HEK293T (cell line): Measurements from ENCODE around the gene ALK.

Source experiments
- CTCF ChIA-PET: fragments of 350-600 bp; formaldehyde crosslinking; extraction: SDS; loops from one replicate; lab custom pipeline; 2021; ENCODE audit warnings: antibody characterized with exemption, inconsistent platforms; lab: Yijun Ruan, JAX
- POLR2A ChIA-PET: fragments of 350-600 bp; formaldehyde crosslinking; extraction: SDS; loops from one replicate; lab custom pipeline; 2020; ENCODE audit warnings: antibody characterized with exemption, inconsistent platforms; lab: Yijun Ruan, JAX
- DNase-seq: peaks from one replicate; pipeline ENCODE4 v3.0.0; 2012; ENCODE audit warnings: mixed read lengths; ENCODE audit errors: extremely low spot score
- ARNT ChIP-seq: fragments of 450-650 bp; IDR thresholded peaks from 2 replicates; pipeline ENCODE4 v1.6.1; 2017; ENCODE audit warnings: mild to moderate bottlenecking
- BHLHE40 ChIP-seq: fragments of 450-650 bp; IDR thresholded peaks from 2 replicates; pipeline ENCODE4 v1.6.1; 2016; ENCODE audit warnings: mild to moderate bottlenecking, moderate library complexity, borderline replicate concordance
- CTBP1 ChIP-seq: fragments of 450-650 bp; IDR thresholded peaks from 2 replicates; pipeline ENCODE4 v1.6.1; 2016; ENCODE audit warnings: borderline replicate concordance
- ELF4 ChIP-seq: fragments of 450-650 bp; IDR thresholded peaks from 2 replicates; pipeline ENCODE4 v1.6.1; 2017; ENCODE audit warnings: antibody characterized with exemption
- FOXA1 ChIP-seq: fragments of 450-650 bp; IDR thresholded peaks from 2 replicates; pipeline ENCODE4 v1.6.1; 2016; ENCODE audit warnings: mild to moderate bottlenecking
- FOXK2 ChIP-seq: fragments of 450-650 bp; IDR thresholded peaks from 2 replicates; pipeline ENCODE4 v1.6.1; 2016; ENCODE audit warnings: mild to moderate bottlenecking
- FOXM1 ChIP-seq: fragments of 450-650 bp; IDR thresholded peaks from 2 replicates; pipeline ENCODE4 v1.6.1; 2017; ENCODE audit warnings: mild to moderate bottlenecking, borderline replicate concordance
- HDGF ChIP-seq: fragments of 450-650 bp; IDR thresholded peaks from 2 replicates; pipeline ENCODE4 v1.6.1; 2017; ENCODE audit warnings: antibody characterized with exemption, borderline replicate concordance
- L3MBTL2 ChIP-seq: fragments of 450-650 bp; conservative IDR thresholded peaks from 2 replicates; pipeline ENCODE4 v1.6.1; 2016; ENCODE audit warnings: mild to moderate bottlenecking
- LEF1 ChIP-seq: fragments of 450-650 bp; IDR thresholded peaks from 2 replicates; pipeline ENCODE4 v1.6.1; 2017; ENCODE audit warnings: mild to moderate bottlenecking, borderline replicate concordance
- NFRKB ChIP-seq: fragments of 450-650 bp; IDR thresholded peaks from 2 replicates; pipeline ENCODE4 v1.6.1; 2016; ENCODE audit warnings: mild to moderate bottlenecking, moderate library complexity
- PKNOX1 ChIP-seq: fragments of 450-650 bp; IDR thresholded peaks from 2 replicates; pipeline ENCODE4 v1.6.1; 2016
- SP1 ChIP-seq: fragments of 450-650 bp; IDR thresholded peaks from 2 replicates; pipeline ENCODE4 v1.6.1; 2017
- SUZ12 ChIP-seq: fragments of 450-650 bp; IDR thresholded peaks from 2 replicates; pipeline ENCODE4 v1.6.1; 2016; ENCODE audit warnings: mild to moderate bottlenecking
- TARDBP ChIP-seq: fragments of 450-650 bp; IDR thresholded peaks from 2 replicates; pipeline ENCODE4 v1.6.1; 2016
- ZNF384 ChIP-seq: fragments of 450-650 bp; IDR thresholded peaks from 2 replicates; pipeline ENCODE4 v1.6.1; 2016

The ALK gene

GRCh38 chr2:29598978-29599377, 322.4 kb downstream of the ALK start:
- POLR2A ChIA-PET: no interaction called here
- TF ChIP-seq LEF1 (no peak), SUZ12 (no peak), ZNF384 (no peak), L3MBTL2 (no peak), CTBP1 (no peak), BHLHE40 (no peak)
- no peak for DNase-seq
- CTCF ChIA-PET: no interaction called here

- ChIA-PET POLR2A (no interaction called here), CTCF (no interaction called here)
- DNase-seq: no peak
- no peak for TF ChIP-seq FOXM1
- TF ChIP-seq FOXK2: no peak
- no peak for TF ChIP-seq ARNT
- TF ChIP-seq LEF1: no peak
- TF ChIP-seq FOXA1: no peak
- no peak for TF ChIP-seq L3MBTL2
- no peak for TF ChIP-seq CTBP1
- no peak for TF ChIP-seq BHLHE40
- TF ChIP-seq TARDBP: no peak
- no peak for TF ChIP-seq ZNF384
- TF ChIP-seq SP1: no peak
- no peak for TF ChIP-seq SUZ12
- TF ChIP-seq NFRKB: no peak
- TF ChIP-seq HDGF: no peak
- TF ChIP-seq PKNOX1: no peak
- no peak for TF ChIP-seq ELF4
These were observed 324.4 kb downstream of the ALK start for GRCh38 chr2:29597035-29597434.

- CTCF ChIA-PET: no interaction called here
- POLR2A ChIA-PET: no interaction called here
- DNase-seq: no peak
- no peak for TF ChIP-seq HDGF
- TF ChIP-seq L3MBTL2: no peak
- no peak for TF ChIP-seq SUZ12
- TF ChIP-seq ZNF384: no peak
- TF ChIP-seq FOXM1: no peak
These were observed 324.8 kb downstream of the ALK start for GRCh38 chr2:29596584-29596983.

- CTCF ChIA-PET: interaction anchor here (0.6 to 0.8 kb wide), 2 partner anchors 32 to 126 kb away, joined by 3 read pairs; no protein-coding TSS in a partner anchor
- DNase-seq: no peak
- TF ChIP-seq ARNT: no peak
- TF ChIP-seq ZNF384: no peak
- TF ChIP-seq SP1: no peak
- TF ChIP-seq ELF4: no peak
- no peak for TF ChIP-seq BHLHE40
- no peak for TF ChIP-seq FOXK2
- no peak for TF ChIP-seq HDGF
- TF ChIP-seq SUZ12: no peak
- no peak for TF ChIP-seq TARDBP
- no peak for TF ChIP-seq FOXA1
- no peak for TF ChIP-seq NFRKB
- TF ChIP-seq LEF1: no peak
- TF ChIP-seq CTBP1: no peak
- TF ChIP-seq FOXM1: no peak
- TF ChIP-seq L3MBTL2: no peak
- TF ChIP-seq PKNOX1: no peak
- POLR2A ChIA-PET: no interaction called here
These were observed 329.8 kb downstream of the ALK start for GRCh38 chr2:29591600-29591999.

GRCh38 chr2:29590211-29590610, 331.2 kb downstream of the ALK start:
- CTCF ChIA-PET: no interaction called here
- POLR2A ChIA-PET: no interaction called here
- no peak for DNase-seq
- TF ChIP-seq BHLHE40: no peak
- no peak for TF ChIP-seq FOXA1
- no peak for TF ChIP-seq TARDBP

GRCh38 chr2:29589440-29590103, 331.8 kb downstream of the ALK start:
- no peak for DNase-seq
- POLR2A ChIA-PET: no interaction called here
- TF ChIP-seq FOXA1 (no peak), LEF1 (no peak), FOXK2 (no peak), CTBP1 (no peak), PKNOX1 (no peak), FOXM1 (no peak), ZNF384 (no peak), SUZ12 (no peak), NFRKB (no peak), ARNT (no peak), SP1 (no peak)
- CTCF ChIA-PET: no interaction called here
